ENCODE measurements around the gene KAT6B. TPM values are rescaled to one million over a fixed set of nuclear protein-coding genes. Genes with fewer than 3 reads are reported as not detected.

KAT6B gene
- total and polyA plus RNA-seq, 2 donors: 12.2 to 22.1 TPM

DNA sequence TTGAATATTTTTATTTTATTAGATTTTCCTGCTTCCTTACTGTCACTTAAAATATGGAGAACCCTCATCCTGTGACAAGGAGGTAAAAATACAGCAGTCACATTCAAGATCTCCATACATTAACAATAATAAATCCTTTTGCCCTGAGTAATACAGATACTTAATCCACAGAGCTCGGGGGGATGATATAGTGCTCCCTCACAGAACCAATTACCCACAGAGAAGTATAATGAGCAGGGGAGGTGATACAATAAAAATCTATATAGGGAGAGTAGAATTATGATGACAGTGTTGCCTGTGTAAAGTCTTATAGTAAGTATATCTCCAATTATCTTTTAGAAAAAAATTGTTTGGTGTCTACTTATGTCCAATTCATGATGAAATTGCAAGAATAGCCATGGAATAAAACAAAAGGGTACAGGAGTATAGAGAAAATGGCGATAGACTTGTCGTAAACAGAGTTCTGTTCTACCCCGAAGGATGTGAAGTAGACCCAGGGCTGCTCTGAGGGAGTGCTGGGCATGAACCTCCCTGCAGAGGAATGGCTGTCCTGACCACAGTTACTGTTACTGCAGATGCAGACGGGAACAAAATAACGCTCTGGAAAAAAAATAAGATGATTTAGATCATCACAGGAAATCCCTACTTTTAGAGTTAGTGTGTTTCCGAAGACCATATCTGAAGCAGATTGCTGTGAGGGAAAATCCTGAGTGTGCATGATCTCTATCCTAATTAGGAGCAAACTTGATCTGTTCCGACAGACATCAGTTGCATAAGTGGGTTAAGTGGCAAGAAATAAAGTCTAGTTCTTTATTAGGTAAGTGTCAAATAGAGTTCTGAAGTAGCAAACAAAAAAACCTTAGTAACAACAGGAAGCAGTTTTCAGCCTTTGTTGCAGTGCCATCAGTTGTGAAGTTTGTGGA, 123.7 kb downstream of the KAT6B start:
- H3K27ac ChIP-seq (ENCODE audit: low read depth in 1 of 2, low read length in 1 of 2): no peak overlapping the region
- no peaks in the 10 kb centered on the region for H3K36me3 ChIP-seq (ENCODE audit: control insufficient read depth in 2 of 2, insufficient read depth in 2 of 2, low read length in 1 of 2)
- no peaks in the 10 kb centered on the region for H3K27me3 ChIP-seq (ENCODE audit: control insufficient read depth in 2 of 2, insufficient read depth in 1 of 2, low read length in 1 of 2)
- H3K4me1 ChIP-seq (ENCODE audit: control insufficient read depth in 2 of 2, insufficient read depth in 2 of 2, low read length in 2 of 2): no peaks in the 10 kb centered on the region
- H3K9me3 ChIP-seq (ENCODE audit: control insufficient read depth in 2 of 2, insufficient read depth in 1 of 2, low read length in 1 of 2): no peaks in the 10 kb centered on the region
- no peak for DNase-seq (ENCODE audit: low read depth in 6 of 9, low spot score in 9 of 9)
- no peak overlapping the region for H3K4me3 ChIP-seq (ENCODE audit: low read length in 2 of 2)
- WGBS: 92% methylated on average over 8 of the region's 8 CpGs

DNA sequence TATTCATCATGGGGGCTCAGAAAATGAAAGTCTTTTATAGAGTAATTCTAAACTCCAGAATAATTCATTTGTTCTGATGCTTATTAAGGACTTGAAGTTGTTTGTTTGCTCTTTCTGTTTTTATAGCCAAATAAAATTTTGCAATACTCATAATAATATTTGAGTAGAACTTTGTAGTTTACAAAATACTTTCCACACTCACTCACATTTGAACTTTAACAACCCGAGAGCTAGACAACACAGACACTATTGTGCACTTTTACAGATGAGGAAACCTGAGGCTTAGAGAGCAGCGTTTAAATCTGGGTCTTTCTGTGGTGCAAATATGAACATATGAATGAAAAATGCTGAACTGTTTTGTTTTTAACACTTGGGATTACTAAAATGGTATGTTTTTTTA, 126.8 kb downstream of the KAT6B start:
- no peaks in the 10 kb centered on the region for H3K9me3 ChIP-seq (ENCODE audit: control insufficient read depth in 2 of 2, insufficient read depth in 1 of 2, low read length in 1 of 2)
- DNase-seq (ENCODE audit: low read depth in 6 of 9, low spot score in 9 of 9): no peak
- H3K27ac ChIP-seq (ENCODE audit: low read depth in 1 of 2, low read length in 1 of 2): no peak overlapping the region
- 98% methylated on average over 2 of the region's 2 CpGs for WGBS
- no peaks in the 10 kb centered on the region for H3K36me3 ChIP-seq (ENCODE audit: control insufficient read depth in 2 of 2, insufficient read depth in 2 of 2, low read length in 1 of 2)
- no peak overlapping the region for H3K4me3 ChIP-seq (ENCODE audit: low read length in 2 of 2)
- no peaks in the 10 kb centered on the region for H3K27me3 ChIP-seq (ENCODE audit: control insufficient read depth in 2 of 2, insufficient read depth in 1 of 2, low read length in 1 of 2)
- no peaks in the 10 kb centered on the region for H3K4me1 ChIP-seq (ENCODE audit: control insufficient read depth in 2 of 2, insufficient read depth in 2 of 2, low read length in 2 of 2)

DNA sequence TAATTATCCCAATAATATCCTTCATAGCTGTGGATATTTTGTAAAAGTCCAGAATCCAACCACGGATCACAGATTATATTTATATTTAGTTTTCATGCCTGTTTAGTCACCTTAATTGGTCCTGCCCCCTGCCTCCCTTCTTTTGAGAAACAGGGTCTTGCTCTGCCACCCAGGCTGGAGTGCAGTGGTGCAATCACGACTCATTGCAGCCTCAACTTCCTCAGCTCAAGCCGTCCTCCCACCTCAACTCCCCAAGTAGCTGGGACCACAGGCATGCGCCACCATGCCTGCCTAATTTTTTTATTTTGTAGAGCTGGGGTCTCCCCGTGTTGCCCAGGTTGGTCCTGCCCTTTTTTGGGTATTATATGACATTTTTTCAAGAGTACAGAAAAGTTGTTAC, 129.4 kb downstream of the KAT6B start:
- H3K27me3 ChIP-seq (ENCODE audit: control insufficient read depth in 2 of 2, insufficient read depth in 1 of 2, low read length in 1 of 2): no peaks in the 10 kb centered on the region
- H3K27ac ChIP-seq (ENCODE audit: low read depth in 1 of 2, low read length in 1 of 2): no peak overlapping the region
- peaks cover 0 to 5% of the 10 kb centered on the region in 2 donors for H3K36me3 ChIP-seq (ENCODE audit: control insufficient read depth in 2 of 2, insufficient read depth in 2 of 2, low read length in 1 of 2)
- no peaks in the 10 kb centered on the region for H3K9me3 ChIP-seq (ENCODE audit: control insufficient read depth in 2 of 2, insufficient read depth in 1 of 2, low read length in 1 of 2)
- no peaks in the 10 kb centered on the region for H3K4me1 ChIP-seq (ENCODE audit: control insufficient read depth in 2 of 2, insufficient read depth in 2 of 2, low read length in 2 of 2)
- DNase-seq (ENCODE audit: low read depth in 6 of 9, low spot score in 9 of 9): no peak
- WGBS: 95% methylated on average over 5 of the region's 5 CpGs
- H3K4me3 ChIP-seq (ENCODE audit: low read length in 2 of 2): no peak overlapping the region

DNA sequence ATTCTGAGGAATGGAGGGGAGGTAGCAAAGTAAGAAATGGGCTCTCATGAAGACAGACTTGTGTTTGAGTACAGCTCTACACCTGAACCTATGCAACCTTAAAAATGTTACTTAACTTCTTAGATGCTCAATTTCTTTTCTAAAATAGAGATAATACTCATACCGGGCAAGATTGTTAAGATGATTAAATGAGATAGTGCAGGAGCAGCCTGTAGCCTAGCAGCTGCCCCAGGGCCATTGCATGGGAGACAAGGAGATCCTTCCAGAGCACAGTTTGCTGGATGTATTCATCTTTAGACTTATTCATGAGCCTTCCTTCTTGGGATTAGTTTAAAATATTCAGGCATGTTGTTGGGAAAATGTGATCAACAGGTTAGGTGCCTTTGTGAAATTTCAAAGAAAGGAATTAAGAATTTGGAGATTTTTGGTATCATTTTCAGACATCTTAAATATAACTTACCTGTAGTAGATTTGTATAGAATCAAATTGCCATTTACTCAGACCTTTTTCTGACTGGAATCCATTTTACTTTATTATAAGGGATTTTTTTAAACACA, 130.2 kb downstream of the KAT6B start:
- WGBS: 100% methylated on average over 1 of the region's 1 CpG
- peaks cover 0 to 10% of the 10 kb centered on the region in 2 donors for H3K36me3 ChIP-seq (ENCODE audit: control insufficient read depth in 2 of 2, insufficient read depth in 2 of 2, low read length in 1 of 2)

GRCh38 chr10:74957285-74957961, 131.0 kb downstream of the KAT6B start:
- H3K9me3 ChIP-seq (ENCODE audit: control insufficient read depth in 2 of 2, insufficient read depth in 1 of 2, low read length in 1 of 2): no peaks in the 10 kb centered on the region
- no peak overlapping the region for H3K4me3 ChIP-seq (ENCODE audit: low read length in 2 of 2)
- peaks cover 0 to 12% of the 10 kb centered on the region in 2 donors for H3K36me3 ChIP-seq (ENCODE audit: control insufficient read depth in 2 of 2, insufficient read depth in 2 of 2, low read length in 1 of 2)
- H3K27ac ChIP-seq (ENCODE audit: low read depth in 1 of 2, low read length in 1 of 2): no peak overlapping the region
- WGBS: 94% methylated on average over 9 of the region's 9 CpGs
- no peaks in the 10 kb centered on the region for H3K27me3 ChIP-seq (ENCODE audit: control insufficient read depth in 2 of 2, insufficient read depth in 1 of 2, low read length in 1 of 2)
- DNase-seq (ENCODE audit: low read depth in 6 of 9, low spot score in 9 of 9): no peak
- no peaks in the 10 kb centered on the region for H3K4me1 ChIP-seq (ENCODE audit: control insufficient read depth in 2 of 2, insufficient read depth in 2 of 2, low read length in 2 of 2)

More for the DNA sequence above, 130.2 kb downstream of the KAT6B start:
- DNase-seq (ENCODE audit: low read depth in 6 of 9, low spot score in 9 of 9): no peak
- Histone ChIP-seq H3K27ac (ENCODE audit: low read depth in 1 of 2, low read length in 1 of 2) (no peak overlapping the region), H3K9me3 (ENCODE audit: control insufficient read depth in 2 of 2, insufficient read depth in 1 of 2, low read length in 1 of 2) (no peaks in the 10 kb centered on the region), H3K27me3 (ENCODE audit: control insufficient read depth in 2 of 2, insufficient read depth in 1 of 2, low read length in 1 of 2) (no peaks in the 10 kb centered on the region), H3K4me1 (ENCODE audit: control insufficient read depth in 2 of 2, insufficient read depth in 2 of 2, low read length in 2 of 2) (no peaks in the 10 kb centered on the region), H3K4me3 (ENCODE audit: low read length in 2 of 2) (no peak overlapping the region)

GRCh38 chr10:74958316-74958715, 131.9 kb downstream of the KAT6B start:
- over 99% methylated on average over 3 of the region's 3 CpGs for WGBS
- Histone ChIP-seq H3K9me3 (ENCODE audit: control insufficient read depth in 2 of 2, insufficient read depth in 1 of 2, low read length in 1 of 2) (no peaks in the 10 kb centered on the region), H3K36me3 (ENCODE audit: control insufficient read depth in 2 of 2, insufficient read depth in 2 of 2, low read length in 1 of 2) (peaks cover 0 to 12% of the 10 kb centered on the region in 2 donors), H3K4me1 (ENCODE audit: control insufficient read depth in 2 of 2, insufficient read depth in 2 of 2, low read length in 2 of 2) (no peaks in the 10 kb centered on the region), H3K4me3 (ENCODE audit: low read length in 2 of 2) (no peak overlapping the region), H3K27me3 (ENCODE audit: control insufficient read depth in 2 of 2, insufficient read depth in 1 of 2, low read length in 1 of 2) (no peaks in the 10 kb centered on the region), H3K27ac (ENCODE audit: low read depth in 1 of 2, low read length in 1 of 2) (no peak overlapping the region)
- no peak for DNase-seq (ENCODE audit: low read depth in 6 of 9, low spot score in 9 of 9)

DNA sequence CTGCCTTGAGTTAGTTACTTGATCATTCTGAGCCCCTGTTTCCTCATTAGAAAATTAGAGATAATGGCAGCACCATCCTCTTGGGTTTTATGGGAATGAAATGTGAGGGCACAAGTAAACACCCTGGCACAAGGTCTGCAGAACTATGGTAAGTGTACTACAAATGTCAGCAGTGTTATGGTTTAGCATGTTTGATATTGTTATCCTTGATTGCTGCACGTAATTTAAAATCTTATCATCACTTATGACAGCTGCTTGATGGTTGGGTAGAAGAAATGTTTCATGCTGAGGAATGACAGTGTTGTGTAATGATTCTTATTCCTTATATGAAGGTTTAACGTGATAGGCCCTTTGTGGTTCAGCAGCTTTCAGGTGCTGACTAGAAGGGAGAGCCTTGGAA, 134.3 kb downstream of the KAT6B start:
- H3K36me3 ChIP-seq (ENCODE audit: control insufficient read depth in 2 of 2, insufficient read depth in 2 of 2, low read length in 1 of 2): peaks cover 0 to 21% of the 10 kb centered on the region in 2 donors
- H3K4me3 ChIP-seq (ENCODE audit: low read length in 2 of 2): no peak overlapping the region
- WGBS: 96% methylated on average over 2 of the region's 2 CpGs
- H3K4me1 ChIP-seq (ENCODE audit: control insufficient read depth in 2 of 2, insufficient read depth in 2 of 2, low read length in 2 of 2): no peaks in the 10 kb centered on the region
- no peak for DNase-seq (ENCODE audit: low read depth in 6 of 9, low spot score in 9 of 9)
- no peaks in the 10 kb centered on the region for H3K27me3 ChIP-seq (ENCODE audit: control insufficient read depth in 2 of 2, insufficient read depth in 1 of 2, low read length in 1 of 2)
- no peak overlapping the region for H3K27ac ChIP-seq (ENCODE audit: low read depth in 1 of 2, low read length in 1 of 2)
- no peaks in the 10 kb centered on the region for H3K9me3 ChIP-seq (ENCODE audit: control insufficient read depth in 2 of 2, insufficient read depth in 1 of 2, low read length in 1 of 2)

DNA sequence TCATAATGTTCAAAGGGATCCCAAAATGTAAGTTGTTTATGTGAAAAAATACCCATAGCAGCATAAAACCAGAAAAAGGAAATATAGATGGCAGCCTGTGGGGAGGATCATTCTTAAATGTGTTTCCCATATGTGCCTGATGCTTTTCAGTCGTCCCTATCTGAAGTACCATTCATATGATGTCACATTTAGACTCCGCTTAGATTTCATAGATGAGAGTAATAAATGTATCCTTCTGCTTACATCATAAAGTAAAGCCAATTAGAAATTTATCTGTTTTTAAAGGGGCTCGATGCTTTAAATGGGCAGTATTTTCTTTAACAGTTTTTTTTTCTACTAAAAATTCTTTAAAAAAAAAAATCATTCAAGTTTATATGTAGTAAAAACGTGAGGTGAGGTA, 136.1 kb downstream of the KAT6B start:
- Histone ChIP-seq H3K27ac (ENCODE audit: low read depth in 1 of 2, low read length in 1 of 2) (no peak overlapping the region), H3K4me1 (ENCODE audit: control insufficient read depth in 2 of 2, insufficient read depth in 2 of 2, low read length in 2 of 2) (no peaks in the 10 kb centered on the region), H3K27me3 (ENCODE audit: control insufficient read depth in 2 of 2, insufficient read depth in 1 of 2, low read length in 1 of 2) (no peaks in the 10 kb centered on the region), H3K36me3 (ENCODE audit: control insufficient read depth in 2 of 2, insufficient read depth in 2 of 2, low read length in 1 of 2) (peaks cover 0 to 21% of the 10 kb centered on the region in 2 donors), H3K4me3 (ENCODE audit: low read length in 2 of 2) (no peak overlapping the region), H3K9me3 (ENCODE audit: control insufficient read depth in 2 of 2, insufficient read depth in 1 of 2, low read length in 1 of 2) (no peaks in the 10 kb centered on the region)
- DNase-seq (ENCODE audit: low read depth in 6 of 9, low spot score in 9 of 9): no peak
- WGBS: 95% methylated on average over 4 of the region's 4 CpGs

DNA sequence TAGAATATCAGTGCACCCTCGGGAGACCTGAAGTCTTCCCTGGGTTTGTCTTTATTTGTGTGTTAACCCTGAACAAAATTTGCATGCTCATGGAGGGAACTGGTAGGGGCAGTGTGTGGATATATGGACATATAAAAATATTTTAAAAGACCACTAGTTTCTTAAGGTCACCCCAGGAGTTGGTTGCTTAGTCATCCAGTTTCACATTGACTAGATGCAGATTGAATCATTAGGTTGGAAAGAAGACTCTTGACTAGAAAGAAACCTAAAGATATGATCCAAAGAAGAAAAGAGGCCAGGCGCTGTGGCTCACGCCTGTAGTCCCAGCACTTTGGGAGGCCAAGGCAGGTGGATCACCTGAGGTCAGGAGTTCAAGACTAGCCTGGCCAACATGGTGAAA, 137.1 kb downstream of the KAT6B start:
- DNase-seq (ENCODE audit: low read depth in 6 of 9, low spot score in 9 of 9): no peak
- no peak overlapping the region for H3K4me3 ChIP-seq (ENCODE audit: low read length in 2 of 2)
- peaks cover 0 to 21% of the 10 kb centered on the region in 2 donors for H3K36me3 ChIP-seq (ENCODE audit: control insufficient read depth in 2 of 2, insufficient read depth in 2 of 2, low read length in 1 of 2)
- no peak overlapping the region for H3K27ac ChIP-seq (ENCODE audit: low read depth in 1 of 2, low read length in 1 of 2)
- 97% methylated on average over 3 of the region's 3 CpGs for WGBS
- no peaks in the 10 kb centered on the region for H3K27me3 ChIP-seq (ENCODE audit: control insufficient read depth in 2 of 2, insufficient read depth in 1 of 2, low read length in 1 of 2)
- no peaks in the 10 kb centered on the region for H3K9me3 ChIP-seq (ENCODE audit: control insufficient read depth in 2 of 2, insufficient read depth in 1 of 2, low read length in 1 of 2)
- H3K4me1 ChIP-seq (ENCODE audit: control insufficient read depth in 2 of 2, insufficient read depth in 2 of 2, low read length in 2 of 2): peaks cover 0 to 5% of the 10 kb centered on the region in 2 donors

Data from thymus (tissue), 11 donors.